GM21576 (cell line): ENCODE results near the gene IDH3G.
"Not testable (repeated sequence)": the region's sequence is repeated elsewhere in the genome, so short reads cannot be mapped to it uniquely, and the experiment has no call there.

Experiments
- ATAC-seq: cut with Tn5 transposase; IDR thresholded peaks from one replicate; pipeline ENCODE4 v1.9.1; 2021; ENCODE audit warnings: mild to moderate bottlenecking, moderate library complexity; ENCODE audit not compliant: unreplicated experiment

Gene IDH3G

DNA sequence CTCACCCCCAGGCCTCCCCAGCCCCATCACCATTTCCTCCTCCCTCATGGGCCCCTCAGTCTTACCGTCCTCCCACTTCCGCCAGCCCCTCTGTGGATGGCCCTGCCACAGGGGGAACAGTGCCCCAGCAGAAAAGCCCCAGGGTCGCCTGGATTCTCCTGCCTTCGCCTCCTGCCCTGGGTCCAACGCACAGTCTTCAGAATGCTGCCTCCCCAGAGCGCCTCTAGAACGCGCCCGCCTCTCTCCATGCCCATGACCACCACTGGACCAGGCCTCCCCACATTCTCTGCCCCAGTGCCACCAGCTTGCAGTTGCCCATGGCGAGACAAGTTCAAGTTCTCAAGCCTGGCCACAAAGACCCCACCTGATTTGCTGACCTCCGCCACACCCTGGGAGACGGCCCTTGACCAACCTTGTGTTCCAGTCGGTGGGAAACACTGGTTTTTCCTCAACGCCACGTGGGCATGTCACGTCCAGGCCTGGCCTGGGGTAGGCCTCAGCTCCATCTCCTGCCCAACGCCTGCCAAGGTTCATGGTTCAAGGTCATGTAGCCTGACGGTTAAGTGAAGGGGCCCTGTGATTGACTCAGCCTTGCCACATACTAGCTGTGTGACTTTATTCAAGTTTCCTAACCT is 30.8 kb downstream of the IDH3G start:
- no peak for ATAC-seq

DNA sequence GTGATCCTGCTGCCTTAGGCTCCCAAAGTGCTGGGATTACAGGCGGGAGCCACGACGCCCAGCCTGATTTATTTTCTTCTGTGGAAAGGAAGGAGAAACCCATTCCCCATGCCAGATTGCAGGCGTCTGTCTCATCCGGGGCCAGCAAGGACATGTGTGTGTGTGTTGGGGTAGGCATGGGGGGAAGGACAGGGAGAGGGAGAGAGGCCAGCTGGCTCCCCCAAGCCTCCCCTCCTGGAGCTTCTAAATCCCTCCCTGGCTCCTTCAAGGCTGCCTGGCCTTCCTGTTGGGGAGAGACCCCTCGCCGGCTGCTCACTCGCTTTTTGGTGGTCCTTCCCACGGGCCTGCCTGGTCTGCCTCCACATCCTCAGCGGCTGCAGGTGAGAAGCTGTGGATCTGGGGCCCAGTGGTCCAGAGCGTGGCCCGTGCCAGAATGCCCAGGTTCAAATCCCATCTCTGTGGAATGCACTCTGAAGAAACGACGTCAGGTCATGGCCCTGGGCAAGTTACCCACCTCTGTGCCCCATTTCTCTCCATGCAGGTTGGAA is 31.5 kb downstream of the IDH3G start:
- no peak for ATAC-seq

DNA sequence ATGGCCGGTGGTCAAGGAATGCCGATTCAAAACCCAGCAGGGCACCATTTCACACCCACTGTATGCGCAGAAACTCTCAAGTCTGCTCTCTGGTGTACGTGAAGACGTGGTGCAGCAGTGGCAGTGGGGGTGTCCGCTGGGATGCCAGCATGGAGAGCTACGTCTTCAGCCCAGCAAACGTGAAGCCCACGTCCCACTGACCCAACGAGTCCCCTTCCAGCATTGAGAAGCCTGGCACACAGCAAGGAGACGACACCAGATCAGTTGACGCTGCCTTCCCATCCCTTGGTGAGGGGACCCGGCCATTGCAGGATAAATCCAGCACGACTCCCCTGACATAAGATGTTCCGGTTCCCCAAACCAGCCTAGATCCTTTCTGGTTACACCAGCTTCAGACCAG is 32.3 kb downstream of the IDH3G start:
- no peak for ATAC-seq

DNA sequence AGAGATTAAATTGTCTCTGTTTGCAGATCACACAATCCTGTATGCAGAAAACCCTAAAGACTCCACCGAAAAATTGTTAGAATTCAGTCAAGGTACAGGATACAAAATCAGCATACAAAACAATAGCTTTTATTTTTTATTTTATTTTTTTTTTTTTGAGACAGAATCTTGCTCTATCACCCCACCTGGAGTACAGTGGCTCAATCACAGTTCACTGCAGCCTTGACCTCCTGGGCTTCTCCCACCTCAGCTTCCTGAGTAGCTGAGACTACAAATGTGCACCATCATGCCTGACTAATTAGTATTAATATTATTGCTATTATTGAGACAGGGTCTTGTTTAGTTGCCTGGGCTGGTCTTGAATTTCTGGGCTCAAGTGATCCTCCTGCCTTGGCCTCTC is 39.0 kb downstream of the IDH3G start:
- ATAC-seq: no peak

DNA sequence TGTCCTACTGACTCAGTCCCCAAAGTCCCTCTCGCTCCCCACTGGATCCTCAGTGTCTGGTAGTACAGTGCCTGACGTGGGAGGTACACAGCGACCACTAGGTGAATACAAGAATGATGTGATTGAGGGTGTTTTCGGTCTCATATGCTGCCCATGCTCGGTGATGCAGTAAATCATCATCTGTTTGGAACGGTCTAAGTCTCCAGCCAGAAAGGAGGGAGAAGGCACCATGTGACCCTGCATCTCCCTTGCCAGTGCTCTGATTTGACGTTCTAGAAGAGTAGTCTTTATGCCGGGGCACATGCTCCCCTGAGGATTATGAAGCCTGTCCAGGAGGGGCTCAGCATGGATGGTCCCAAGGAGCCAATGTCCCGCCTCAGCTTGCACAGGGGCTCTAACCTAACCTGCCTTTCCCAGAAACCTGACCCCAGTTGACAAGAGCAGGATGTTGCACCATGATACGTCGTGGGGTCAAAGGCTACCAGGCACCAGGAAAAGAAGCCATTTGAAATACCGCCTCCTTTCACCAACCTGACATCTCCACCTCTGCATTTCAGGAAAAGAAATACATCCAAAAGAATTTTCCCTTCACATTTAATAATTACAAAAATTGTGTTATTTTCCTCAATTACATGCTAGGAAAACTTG is 43.9 kb downstream of the IDH3G start:
- ATAC-seq: no peak

DNA sequence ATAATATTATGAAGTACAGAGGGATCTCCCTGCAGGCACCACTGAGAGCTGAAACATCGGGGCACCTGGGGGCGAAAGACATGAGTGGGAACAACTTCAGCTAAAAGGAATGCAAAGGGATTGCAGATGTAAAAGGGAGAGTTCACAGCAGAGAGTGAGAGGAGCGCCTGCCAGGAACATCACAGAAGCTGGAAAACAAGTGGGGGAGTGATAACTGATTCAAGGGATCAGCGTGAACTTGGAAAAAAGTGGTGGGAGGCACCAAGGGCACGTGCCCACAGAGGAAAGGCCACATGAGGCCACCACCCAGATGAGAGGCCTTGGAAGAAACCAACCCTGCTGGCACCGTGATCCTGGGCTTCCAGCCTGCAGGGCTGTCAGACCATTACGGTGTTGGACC is 45.2 kb downstream of the IDH3G start:
- not testable (repeated sequence) for ATAC-seq

DNA sequence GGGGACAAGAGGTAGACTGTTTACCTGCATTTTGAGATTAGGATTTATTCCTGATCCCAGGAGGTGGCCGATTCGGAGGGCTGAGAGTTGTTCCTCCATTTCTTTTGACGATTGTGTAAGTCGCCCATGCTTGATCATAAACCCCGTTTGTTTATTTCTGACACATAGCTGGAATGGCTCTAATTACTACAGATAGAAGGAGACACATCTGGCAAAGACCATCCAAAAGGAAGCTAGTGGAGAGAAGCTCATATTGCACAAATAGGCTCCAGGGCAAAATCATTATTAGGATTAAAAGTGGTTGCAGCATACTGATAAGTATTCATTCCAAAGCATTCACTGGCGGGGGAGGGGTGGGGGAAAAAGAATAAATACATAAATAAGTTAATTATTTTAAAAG is 47.2 kb downstream of the IDH3G start:
- not testable (repeated sequence) for ATAC-seq

DNA sequence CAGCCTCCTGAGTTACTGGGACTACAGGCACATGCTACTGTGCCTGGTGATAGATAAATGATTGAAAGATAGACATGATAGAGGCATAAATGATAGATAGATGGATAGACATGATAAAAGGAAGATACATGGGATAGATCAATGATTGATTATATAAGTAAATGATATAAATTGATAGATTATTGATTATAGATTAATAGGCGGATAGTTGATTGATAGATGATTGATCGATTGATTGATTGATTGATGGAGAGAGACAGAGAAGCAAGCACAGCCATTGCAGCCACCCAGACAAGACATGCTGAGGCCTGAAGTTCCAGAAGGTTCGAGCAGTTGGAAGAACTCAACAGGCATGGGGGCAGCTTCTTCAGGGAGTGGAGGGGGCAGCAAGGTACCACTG is 47.8 kb downstream of the IDH3G start:
- no peak for ATAC-seq

DNA sequence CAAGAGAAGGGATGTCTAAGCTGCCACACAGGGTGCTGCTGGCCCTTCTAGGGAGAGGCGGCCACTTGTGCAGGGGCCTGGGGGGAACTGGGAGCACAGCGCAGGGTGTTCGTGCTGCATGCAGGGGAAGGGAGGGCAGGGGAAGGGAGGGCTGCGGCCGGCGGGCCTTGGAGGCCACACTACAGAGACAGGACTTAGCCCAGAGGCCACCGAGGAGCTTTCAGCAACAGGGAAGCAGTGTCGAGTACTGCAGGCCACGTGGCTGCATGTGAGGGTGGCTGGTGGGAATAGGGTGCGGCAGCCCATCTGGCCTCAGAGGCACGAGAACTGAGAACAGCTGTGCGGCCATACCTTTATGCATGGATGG is 49.1 kb downstream of the IDH3G start:
- not testable (repeated sequence) for ATAC-seq

DNA sequence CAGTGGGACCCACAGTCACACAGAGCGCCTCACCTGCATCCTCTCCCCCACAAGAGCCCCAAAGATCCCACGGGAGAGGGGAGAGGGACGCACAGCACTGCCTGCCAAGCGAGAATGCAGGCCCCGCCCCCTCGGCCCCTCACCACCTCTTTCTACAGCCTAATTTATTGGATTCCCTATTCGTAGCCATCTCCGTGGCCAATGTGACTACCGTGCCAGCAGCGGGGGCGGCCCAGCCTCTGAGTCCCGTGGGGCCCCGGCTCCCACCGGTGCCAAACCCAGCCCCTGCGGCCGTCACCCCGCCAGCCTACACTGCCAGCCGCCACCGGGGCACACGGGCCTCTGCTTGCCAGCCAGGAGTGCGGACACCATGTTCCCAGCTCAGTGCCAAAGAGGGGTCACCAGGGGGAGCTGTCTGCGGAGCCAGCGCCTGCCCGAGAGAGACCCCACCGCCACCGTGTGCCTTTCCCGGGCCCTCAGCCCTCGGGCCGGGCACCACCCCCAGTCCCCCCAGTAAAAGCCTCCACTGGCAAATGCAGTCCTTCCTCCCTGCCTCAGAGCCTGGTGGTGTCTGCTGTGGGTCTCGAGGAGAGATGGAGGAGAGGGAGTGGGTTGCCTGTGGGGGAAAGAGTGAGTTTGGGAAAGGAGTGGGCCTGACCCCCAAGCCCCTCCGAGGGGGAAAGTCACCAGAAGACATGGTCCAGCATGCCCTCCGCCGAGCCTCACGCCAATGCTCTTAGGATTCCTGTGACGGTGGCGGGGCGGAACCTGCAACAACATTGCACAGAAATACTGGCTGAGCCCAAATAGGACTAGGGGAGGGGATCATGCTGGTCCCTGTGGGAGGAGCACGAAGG is 49.7 kb downstream of the IDH3G start:
- ATAC-seq: no peak

DNA sequence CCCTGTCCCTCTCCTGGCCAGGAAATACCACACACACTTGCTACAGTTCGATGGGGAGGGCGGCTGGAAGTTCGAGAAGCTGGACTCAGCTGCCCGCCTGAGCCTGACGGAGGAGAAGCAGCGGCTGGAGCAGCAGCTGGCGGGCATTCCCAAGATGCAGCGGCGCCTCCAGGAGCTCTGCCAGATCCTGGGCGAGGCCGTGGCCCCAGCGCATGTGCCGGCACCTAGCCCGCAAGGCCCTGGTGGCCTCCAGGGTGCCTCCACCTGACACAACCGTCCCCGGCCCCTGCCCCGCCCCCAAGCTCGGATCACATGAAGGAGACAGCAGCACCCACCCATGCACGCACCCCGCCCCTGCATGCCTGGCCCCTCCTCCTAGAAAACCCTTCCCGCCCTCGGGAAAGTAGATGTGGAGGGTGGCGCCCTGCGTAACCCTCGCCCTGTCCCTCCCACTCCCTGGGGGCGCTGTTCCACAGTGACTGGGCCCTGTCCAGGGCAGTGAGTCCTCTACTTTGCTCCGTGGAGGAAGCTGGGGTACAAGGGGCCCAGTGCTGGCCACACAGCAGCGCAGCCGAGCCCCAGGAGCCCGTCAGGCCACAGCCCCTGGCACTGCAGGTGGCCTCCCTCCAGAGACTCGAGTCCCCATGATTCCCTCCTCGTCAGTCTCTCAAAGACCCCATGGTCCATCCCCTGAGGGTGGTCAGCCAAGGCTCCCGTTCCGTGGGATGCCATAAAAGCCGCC is 50.5 kb downstream of the IDH3G start:
- ATAC-seq: not testable (repeated sequence)

DNA sequence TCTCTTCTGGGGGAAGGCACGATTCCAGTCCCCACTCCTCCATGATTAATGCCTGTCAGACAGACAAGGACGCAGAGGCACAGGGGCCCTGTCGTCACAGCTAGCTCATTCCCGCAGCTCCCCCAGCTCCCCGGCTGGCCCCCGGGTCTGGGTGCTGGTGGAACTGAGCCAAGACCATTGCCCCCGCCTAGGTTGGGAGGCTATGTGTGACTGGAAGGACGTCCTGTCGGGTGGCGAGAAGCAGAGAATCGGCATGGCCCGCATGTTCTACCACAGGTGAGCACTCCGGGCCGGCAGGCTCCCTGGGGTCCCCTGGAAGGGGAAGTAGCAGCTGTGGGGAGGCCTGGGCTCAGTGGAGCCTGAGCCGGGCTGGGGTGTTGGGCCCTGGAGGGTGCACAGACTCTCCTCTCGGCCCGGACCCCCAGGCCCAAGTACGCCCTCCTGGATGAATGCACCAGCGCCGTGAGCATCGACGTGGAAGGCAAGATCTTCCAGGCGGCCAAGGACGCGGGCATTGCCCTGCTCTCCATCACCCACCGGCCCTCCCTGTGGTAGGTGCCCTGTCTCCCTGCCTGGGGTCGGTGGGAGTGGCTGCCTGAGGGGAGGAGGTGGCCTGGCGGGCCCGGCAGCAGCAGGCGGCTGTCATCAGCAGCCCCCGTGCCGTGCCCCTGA is 51.2 kb downstream of the IDH3G start:
- ATAC-seq: not testable (repeated sequence)

DNA sequence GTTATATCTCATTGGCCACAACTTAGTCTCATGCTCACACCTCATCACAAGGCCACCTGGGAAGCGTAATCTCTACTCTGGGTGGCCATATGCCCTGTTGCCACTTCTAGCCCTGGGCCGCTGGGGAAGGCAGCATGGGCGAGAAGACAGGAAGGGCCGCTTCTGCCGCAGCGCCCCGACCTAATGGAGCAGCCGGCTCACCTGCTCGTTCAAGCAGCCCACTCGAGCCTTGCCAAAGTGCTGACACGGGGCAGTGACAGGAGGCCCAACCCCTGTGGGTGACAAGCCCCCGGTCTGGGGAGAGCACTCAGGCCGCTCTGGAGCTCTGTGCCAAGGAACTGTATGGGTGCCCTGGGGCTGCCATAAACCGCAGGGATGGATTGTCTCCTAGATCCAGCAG is 52.1 kb downstream of the IDH3G start:
- not testable (repeated sequence) for ATAC-seq

DNA sequence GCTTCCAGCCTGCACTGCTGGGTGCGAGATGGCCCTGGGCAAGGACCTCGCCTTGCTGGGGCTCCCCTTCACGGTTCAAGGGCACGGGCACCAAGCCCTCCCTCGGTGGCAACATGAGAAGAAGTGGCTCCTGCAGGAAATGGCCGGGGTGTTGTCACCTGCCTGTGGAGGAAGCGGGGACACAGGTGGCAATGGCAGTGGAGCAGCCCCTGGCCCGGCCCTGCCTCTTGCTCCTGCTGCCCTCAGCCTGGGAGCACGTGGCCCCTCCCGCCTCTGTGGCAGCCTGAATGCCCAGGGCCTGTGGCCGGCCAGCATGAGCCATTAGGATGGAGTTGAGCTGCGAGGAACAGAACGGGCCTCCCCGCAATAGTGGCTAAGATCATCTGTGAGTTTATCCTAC is 52.7 kb downstream of the IDH3G start:
- no peak for ATAC-seq

DNA sequence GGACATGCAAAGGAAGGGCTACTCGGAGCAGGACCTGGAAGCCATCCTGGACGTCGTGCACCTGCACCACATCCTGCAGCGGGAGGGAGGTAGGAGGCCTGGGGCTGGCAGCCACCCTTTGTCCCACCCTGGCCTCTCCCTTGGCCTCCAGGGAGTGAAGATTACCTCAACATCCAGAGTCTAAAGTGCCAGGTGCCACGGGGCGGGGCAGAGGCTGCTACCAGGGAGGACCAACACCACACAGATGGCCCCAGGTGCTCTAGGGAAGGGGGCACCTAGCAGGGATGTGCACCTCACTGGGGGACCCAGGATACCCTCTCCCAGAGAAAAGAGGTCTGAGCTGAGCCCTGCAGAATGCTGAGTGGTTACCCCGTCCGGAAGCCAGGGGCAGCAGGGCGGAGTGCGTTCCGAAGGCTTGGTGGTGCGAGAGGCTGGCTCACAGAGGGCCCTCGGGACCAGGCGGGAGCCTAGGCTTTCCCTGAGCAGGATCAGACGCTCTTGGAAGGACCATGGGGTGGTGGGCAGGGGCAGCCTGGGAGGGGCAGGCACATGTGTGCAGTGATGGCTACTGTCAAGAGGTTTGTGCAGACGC is 53.4 kb downstream of the IDH3G start:
- ATAC-seq: no peak

DNA sequence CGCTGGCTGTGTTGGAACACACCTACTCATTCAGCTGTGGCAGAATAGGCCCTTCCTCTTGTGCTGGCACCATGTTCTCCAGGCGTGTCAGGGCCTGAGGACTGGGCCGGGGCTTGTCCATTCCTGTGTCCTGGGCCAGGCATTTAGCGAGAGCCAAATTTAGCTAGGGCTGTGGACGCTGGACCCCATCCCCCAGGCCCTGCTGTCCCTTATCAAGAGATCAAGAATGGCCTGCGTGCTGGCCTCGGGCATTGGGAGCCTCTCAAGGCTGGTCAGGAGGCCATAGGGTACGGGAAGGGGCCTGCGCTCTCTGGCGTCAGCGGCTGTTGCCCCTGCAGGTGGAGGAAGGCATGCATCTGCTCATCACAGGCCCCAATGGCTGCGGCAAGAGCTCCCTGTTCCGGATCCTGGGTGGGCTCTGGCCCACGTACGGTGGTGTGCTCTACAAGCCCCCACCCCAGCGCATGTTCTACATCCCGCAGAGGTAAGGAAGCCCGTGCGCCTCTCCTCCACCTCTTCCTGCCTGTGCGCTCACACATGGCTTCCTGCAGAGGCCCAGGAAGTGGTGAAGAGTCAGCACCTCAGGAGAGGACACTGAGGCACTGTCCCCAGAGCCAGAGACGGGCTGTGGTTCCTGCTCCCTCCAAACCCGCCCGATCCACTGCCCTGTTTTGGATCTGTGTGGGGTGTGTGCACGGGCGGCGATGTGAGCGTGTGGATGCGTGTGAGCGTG is 54.3 kb downstream of the IDH3G start:
- no peak for ATAC-seq

DNA sequence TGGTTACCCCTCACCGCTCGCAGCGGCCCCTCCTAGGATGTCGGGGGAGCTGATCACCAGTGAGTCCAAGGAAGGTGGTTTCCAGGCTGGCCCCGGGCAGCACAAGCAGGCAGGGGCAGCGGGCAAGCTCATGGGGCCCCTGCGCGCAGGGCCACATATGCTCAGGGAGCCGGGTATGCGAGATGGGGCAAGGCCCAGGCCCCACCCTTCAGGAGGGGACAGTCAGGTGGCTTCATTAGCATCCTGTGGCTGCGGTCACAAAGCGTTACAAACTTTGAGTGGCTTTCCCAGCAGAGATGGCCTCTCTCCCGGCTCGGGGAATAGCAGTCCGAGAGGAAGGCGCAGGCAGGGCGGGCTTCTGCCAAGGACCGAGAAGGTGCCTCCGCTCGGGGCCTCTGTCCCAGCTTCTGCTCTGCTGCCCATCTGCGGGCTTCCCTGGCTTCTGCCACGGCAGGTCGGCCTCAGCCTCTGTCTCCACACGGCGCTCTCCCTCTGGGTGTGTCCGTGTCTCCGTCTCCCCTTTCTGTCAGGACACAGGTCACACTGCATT is 56.0 kb downstream of the IDH3G start:
- no peak for ATAC-seq

DNA sequence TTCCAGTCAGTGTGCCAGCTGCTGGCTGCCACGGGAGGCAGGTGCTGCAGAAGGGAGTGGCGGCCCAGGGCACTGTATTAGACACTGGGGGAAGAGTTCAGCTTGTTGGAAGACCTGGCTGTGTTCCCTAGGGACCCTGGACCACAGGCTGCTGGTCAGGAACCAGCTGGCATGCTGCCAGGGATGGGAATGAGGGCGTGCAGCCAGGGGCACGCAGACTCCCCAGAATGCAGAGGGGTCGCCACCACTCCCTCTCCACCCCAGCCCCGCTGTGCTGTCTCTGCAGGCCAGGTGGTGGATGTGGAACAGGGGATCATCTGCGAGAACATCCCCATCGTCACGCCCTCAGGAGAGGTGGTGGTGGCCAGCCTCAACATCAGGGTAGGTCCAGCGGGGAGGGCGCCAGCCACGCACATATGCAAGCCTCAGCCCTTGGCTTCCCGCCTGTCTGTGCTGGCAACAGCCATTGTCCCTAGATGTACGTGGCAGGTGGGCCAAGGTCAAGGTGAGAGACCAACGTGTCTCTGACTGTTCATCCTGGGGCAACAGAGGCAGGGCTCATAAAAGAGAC is 57.2 kb downstream of the IDH3G start:
- ATAC-seq: no peak
